ENCODE results near the gene C10orf105.

C10orf105 gene

GRCh38 chr10:71721313-71721712 is 1.7 kb upstream of the C10orf105 start:
- no peaks in the 10 kb centered on the region for H3K36me3 ChIP-seq (ENCODE audit: insufficient read depth, low read length)
- no peaks in the 10 kb centered on the region for H3K9me3 ChIP-seq (ENCODE audit: control insufficient read depth, insufficient read depth, low read length)
- H3K4me1 ChIP-seq (ENCODE audit: insufficient read depth, low read length) = peaks cover 10% of the 10 kb centered on the region; the same call in 1 of the 2 replicates
- no peak overlapping the region for H3K9ac ChIP-seq (ENCODE audit: low read depth, low read length)

GRCh38 chr10:71720288-71720687 is 710 bp upstream of the C10orf105 start:
- H3K9me3 ChIP-seq (ENCODE audit: control insufficient read depth, insufficient read depth, low read length) = no peaks in the 10 kb centered on the region
- H3K9ac ChIP-seq (ENCODE audit: low read depth, low read length) = no peak overlapping the region
- H3K36me3 ChIP-seq (ENCODE audit: insufficient read depth, low read length) = no peaks in the 10 kb centered on the region
- peaks cover 6% of the 10 kb centered on the region; the same call in 1 of the 2 replicates for H3K4me1 ChIP-seq (ENCODE audit: insufficient read depth, low read length)

GRCh38 chr10:71719042-71719441 is 536 bp downstream of the C10orf105 start:
- Histone ChIP-seq H3K9ac (ENCODE audit: low read depth, low read length) (no peak overlapping the region), H3K4me1 (ENCODE audit: insufficient read depth, low read length) (peaks cover 8% of the 10 kb centered on the region; the same call in 1 of the 2 replicates), H3K36me3 (ENCODE audit: insufficient read depth, low read length) (no peaks in the 10 kb centered on the region), H3K9me3 (ENCODE audit: control insufficient read depth, insufficient read depth, low read length) (no peaks in the 10 kb centered on the region)

DNA sequence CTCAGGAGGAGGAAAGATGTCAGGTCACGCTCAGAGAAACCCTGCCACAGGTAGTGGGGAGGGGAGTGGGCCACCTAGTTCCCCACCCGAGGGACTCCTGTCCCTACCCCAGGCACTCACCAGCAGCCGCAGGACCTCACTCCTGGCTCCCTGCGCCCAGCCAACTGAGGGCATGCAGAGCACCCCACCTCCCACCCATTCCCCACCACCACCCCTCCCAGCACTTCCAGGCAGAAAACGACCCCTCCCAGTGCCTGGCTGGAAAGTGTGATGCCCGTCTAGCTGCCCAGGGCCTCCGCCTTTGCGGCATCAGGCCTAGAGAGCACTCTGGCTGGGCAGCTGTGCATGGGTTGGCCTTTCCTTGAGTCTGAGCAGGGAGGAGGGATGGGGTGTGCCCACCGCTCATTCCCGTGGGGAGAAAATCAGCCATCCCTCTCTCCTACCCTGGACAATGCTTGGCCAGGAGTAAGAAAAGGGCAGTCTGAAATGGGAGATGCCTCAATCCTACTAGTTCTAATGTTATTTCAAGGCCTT is 1.3 kb downstream of the C10orf105 start:
- Histone ChIP-seq H3K9me3 (ENCODE audit: control insufficient read depth, insufficient read depth, low read length) (no peaks in the 10 kb centered on the region), H3K36me3 (ENCODE audit: insufficient read depth, low read length) (no peaks in the 10 kb centered on the region), H3K4me1 (ENCODE audit: insufficient read depth, low read length) (peaks cover 16% of the 10 kb centered on the region; the same call in 1 of the 2 replicates), H3K9ac (ENCODE audit: low read depth, low read length) (no peak overlapping the region)

- peaks cover 20% of the 10 kb centered on the region; the same call in 1 of the 2 replicates for H3K4me1 ChIP-seq (ENCODE audit: insufficient read depth, low read length)
- no peaks in the 10 kb centered on the region for H3K36me3 ChIP-seq (ENCODE audit: insufficient read depth, low read length)
- no peaks in the 10 kb centered on the region for H3K9me3 ChIP-seq (ENCODE audit: control insufficient read depth, insufficient read depth, low read length)
- no peak overlapping the region for H3K9ac ChIP-seq (ENCODE audit: low read depth, low read length)
These were observed 2.0 kb downstream of the C10orf105 start for GRCh38 chr10:71717551-71717951.

DNA sequence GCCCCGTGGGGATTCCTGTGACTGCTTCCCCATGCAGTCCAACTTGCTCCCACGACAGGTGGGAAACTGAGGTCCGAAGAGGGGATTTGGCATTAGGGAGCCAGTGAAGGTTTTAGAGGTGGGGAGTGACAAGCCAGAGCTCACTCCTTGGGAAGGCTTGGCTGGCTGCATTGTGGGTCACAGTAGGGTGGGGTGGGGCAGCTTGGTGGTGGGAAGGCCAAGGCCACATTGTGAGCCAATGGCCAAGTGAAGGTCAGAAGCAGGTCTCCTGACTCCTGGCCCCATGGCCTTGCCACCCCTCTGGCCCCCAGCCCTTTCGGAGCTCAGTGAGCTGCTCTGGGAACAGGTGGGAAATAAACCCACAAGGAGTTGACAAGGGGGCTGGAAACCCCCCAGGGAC is 2.5 kb downstream of the C10orf105 start:
- Histone ChIP-seq H3K36me3 (ENCODE audit: insufficient read depth, low read length) (no peaks in the 10 kb centered on the region), H3K9me3 (ENCODE audit: control insufficient read depth, insufficient read depth, low read length) (no peaks in the 10 kb centered on the region), H3K9ac (ENCODE audit: low read depth, low read length) (no peak overlapping the region), H3K4me1 (ENCODE audit: insufficient read depth, low read length) (peaks cover 20% of the 10 kb centered on the region; the same call in 1 of the 2 replicates)

DNA sequence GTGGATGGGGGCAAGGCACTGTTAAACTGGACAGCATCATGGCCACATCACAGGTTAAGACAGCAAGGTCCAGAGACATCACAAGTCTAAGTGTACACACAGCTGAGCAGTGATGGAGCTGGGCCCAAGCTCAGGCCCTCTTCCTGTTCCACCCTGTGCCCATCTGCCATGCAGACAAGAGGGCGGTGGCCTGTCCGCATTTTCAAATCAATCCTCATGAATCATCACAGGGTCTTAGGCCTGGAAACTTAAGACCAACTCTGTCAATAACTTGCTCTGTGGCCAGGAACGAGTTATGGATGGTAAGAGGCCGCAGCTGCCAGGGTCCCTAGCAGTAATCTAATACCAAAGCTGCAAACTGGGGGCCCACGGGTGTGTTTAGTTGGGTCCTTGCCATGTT is 3.2 kb downstream of the C10orf105 start:
- Histone ChIP-seq H3K36me3 (ENCODE audit: insufficient read depth, low read length) (no peaks in the 10 kb centered on the region), H3K4me1 (ENCODE audit: insufficient read depth, low read length) (peaks cover 20% of the 10 kb centered on the region; the same call in 1 of the 2 replicates), H3K9ac (ENCODE audit: low read depth, low read length) (no peak overlapping the region), H3K9me3 (ENCODE audit: control insufficient read depth, insufficient read depth, low read length) (no peaks in the 10 kb centered on the region)

GRCh38 chr10:71715860-71716259 is 3.7 kb downstream of the C10orf105 start:
- no peaks in the 10 kb centered on the region for H3K9me3 ChIP-seq (ENCODE audit: control insufficient read depth, insufficient read depth, low read length)
- no peak overlapping the region for H3K9ac ChIP-seq (ENCODE audit: low read depth, low read length)
- H3K4me1 ChIP-seq (ENCODE audit: insufficient read depth, low read length) = peaks cover 20% of the 10 kb centered on the region; the same call in 1 of the 2 replicates
- H3K36me3 ChIP-seq (ENCODE audit: insufficient read depth, low read length) = no peaks in the 10 kb centered on the region

- H3K36me3 ChIP-seq (ENCODE audit: insufficient read depth, low read length) = no peaks in the 10 kb centered on the region
- H3K9ac ChIP-seq (ENCODE audit: low read depth, low read length) = no peak overlapping the region
- peaks cover 20% of the 10 kb centered on the region; the same call in 1 of the 2 replicates for H3K4me1 ChIP-seq (ENCODE audit: insufficient read depth, low read length)
- no peaks in the 10 kb centered on the region for H3K9me3 ChIP-seq (ENCODE audit: control insufficient read depth, insufficient read depth, low read length)
These were observed 4.6 kb downstream of the C10orf105 start for GRCh38 chr10:71715026-71715425.

- Histone ChIP-seq H3K9ac (ENCODE audit: low read depth, low read length) (no peak overlapping the region), H3K4me1 (ENCODE audit: insufficient read depth, low read length) (peaks cover 19% of the 10 kb centered on the region; the same call in 1 of the 2 replicates), H3K9me3 (ENCODE audit: control insufficient read depth, insufficient read depth, low read length) (no peaks in the 10 kb centered on the region), H3K36me3 (ENCODE audit: insufficient read depth, low read length) (no peaks in the 10 kb centered on the region)
These were observed 5.0 kb downstream of the C10orf105 start for GRCh38 chr10:71714592-71714991.

GRCh38 chr10:71714031-71714410 is 5.6 kb downstream of the C10orf105 start:
- Histone ChIP-seq H3K4me1 (ENCODE audit: insufficient read depth, low read length) (peaks cover 14% of the 10 kb centered on the region; the same call in 1 of the 2 replicates), H3K36me3 (ENCODE audit: insufficient read depth, low read length) (no peaks in the 10 kb centered on the region), H3K9ac (ENCODE audit: low read depth, low read length) (no peak overlapping the region), H3K9me3 (ENCODE audit: control insufficient read depth, insufficient read depth, low read length) (no peaks in the 10 kb centered on the region)

- Histone ChIP-seq H3K9me3 (ENCODE audit: control insufficient read depth, insufficient read depth, low read length) (no peaks in the 10 kb centered on the region), H3K9ac (ENCODE audit: low read depth, low read length) (no peak overlapping the region), H3K4me1 (ENCODE audit: insufficient read depth, low read length) (peaks cover 14% of the 10 kb centered on the region; the same call in 1 of the 2 replicates), H3K36me3 (ENCODE audit: insufficient read depth, low read length) (no peaks in the 10 kb centered on the region)
These were observed 6.2 kb downstream of the C10orf105 start for GRCh38 chr10:71713135-71714030.

- Histone ChIP-seq H3K4me1 (ENCODE audit: insufficient read depth, low read length) (peaks cover 14% of the 10 kb centered on the region; the same call in 1 of the 2 replicates), H3K9ac (ENCODE audit: low read depth, low read length) (no peak overlapping the region), H3K9me3 (ENCODE audit: control insufficient read depth, insufficient read depth, low read length) (no peaks in the 10 kb centered on the region)
These were observed 6.9 kb downstream of the C10orf105 start for GRCh38 chr10:71712572-71713134.

GRCh38 chr10:71712170-71712569 is 7.4 kb downstream of the C10orf105 start:
- peaks cover 14% of the 10 kb centered on the region; the same call in 1 of the 2 replicates for H3K4me1 ChIP-seq (ENCODE audit: insufficient read depth, low read length)

More at GRCh38 chr10:71712572-71713134, 6.9 kb downstream of the C10orf105 start:
- H3K36me3 ChIP-seq (ENCODE audit: insufficient read depth, low read length) = no peaks in the 10 kb centered on the region

More at GRCh38 chr10:71712170-71712569, 7.4 kb downstream of the C10orf105 start:
- Histone ChIP-seq H3K9me3 (ENCODE audit: control insufficient read depth, insufficient read depth, low read length) (no peaks in the 10 kb centered on the region), H3K36me3 (ENCODE audit: insufficient read depth, low read length) (no peaks in the 10 kb centered on the region), H3K9ac (ENCODE audit: low read depth, low read length) (no peak overlapping the region)

All from ES-I3 (cell line).